ENCODE measurements around the gene SLC44A2.

Gene SLC44A2
- total RNA-seq = 122 to 165 reads per million in 2 donors

DNA sequence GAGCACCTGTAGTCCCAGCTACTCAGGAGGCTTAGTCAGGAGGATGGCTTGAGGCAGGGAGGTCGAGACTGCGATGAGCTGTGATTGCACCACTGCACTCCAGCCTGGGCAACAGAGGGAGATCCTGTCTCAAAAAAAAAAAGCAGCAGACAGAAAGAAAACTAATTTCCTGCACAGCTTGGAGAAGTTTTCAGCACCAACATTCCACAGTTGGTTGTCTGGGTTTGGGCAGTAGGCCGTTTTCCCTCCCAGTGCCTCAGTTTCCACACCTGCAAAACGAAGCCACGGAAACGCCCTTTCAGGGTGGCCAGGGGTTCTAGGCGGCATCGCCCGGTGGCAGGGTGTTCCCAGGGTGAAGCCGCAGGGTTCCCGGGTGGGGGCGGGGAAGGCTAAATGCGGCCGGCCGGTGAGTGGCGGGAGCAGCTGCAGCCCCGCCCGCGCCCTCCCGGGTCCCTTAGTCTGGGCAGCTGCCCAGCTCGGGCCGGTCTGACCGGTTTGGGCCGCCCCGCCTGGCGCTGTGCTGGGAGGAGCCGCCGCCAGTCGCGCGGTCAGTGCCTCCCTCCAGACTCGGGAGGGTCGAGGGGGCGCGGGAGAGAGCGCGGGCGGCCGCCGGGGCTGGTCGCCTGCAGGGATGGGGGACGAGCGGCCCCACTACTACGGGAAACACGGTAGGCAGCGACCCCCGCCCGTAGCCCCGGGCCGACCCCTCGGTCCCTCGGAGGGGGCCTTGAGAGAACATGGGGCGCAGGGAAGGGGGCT lies at the start of gene SLC44A2:
TSS of gene SLC44A2 (plus strand) at position 551 of the 759 bp plus-strand sequence. CDS start at position 632, 81 bp downstream.
- DNase-seq = no peak

DNA sequence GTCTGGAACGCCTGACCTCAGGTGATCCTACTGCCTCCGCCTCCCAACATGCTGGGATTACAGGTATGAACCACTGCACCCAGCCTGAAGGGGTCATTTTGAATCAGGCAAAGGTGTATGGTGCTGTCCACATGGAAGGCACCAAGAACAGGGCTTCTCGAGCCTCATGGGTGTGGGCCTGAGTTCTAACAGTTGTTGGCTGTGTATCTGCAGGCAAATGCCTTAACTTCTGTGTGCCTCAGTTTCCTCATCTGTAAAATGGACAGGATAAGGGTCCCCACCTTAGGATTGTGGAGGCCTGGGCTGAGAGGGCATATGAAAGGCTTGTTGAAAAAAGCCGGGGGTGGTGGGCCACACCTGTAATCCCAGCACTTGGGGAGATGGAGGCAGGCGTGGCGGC lies 47.4 kb upstream of the SLC44A2 start:
- no peak for DNase-seq

DNA sequence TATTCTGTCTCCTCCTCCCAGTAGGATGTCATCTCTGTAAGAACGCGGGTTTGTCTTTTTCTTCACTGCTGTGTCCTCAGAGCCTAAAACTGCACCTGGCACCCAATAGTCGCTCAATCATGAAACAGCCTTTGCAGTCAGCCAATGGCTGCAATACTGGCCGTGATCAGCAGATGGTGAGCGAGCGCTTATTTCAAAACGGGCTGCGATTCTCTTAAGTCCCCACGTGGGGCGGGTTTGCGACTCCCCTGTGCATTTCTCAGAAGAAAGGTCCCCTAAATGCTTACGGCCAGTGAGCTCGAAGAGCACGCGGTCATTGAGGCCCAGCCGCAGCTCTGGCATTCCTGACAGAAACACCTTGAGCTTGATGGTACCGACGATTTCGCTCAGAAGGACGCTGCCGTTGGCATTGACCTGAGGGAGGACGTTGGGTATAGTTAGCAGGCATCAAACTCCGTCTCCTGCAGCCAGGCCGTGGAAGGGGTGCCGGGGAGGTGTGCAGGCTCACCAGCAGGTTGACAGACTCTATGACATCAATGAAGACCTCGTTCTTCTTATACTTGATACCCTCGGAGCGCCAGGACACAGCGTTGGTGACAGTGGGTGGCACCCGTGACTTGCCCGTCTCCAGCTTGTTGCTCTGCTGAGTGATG lies 44.2 kb upstream of the SLC44A2 start:
- DNase-seq = no peak

DNA sequence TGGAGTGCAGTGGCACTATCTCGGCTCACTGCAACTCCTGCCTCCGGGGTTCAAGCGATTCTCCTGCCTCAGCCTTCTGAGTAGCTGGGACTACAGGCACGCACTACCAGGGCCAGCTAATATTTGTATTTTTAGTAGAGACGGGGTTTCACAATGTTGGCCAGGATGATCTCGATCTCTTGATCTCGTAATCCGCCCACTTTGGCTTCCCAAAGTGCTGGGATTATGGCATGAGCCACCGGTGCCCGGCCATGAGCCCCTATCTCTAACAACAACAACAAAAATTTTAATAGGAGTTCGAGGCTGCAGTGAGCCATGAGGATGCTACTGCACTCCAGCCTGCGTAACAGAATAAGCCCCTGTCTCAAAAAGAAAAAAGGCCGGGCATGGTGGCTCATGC lies 43.3 kb upstream of the SLC44A2 start:
- no peak for DNase-seq

DNA sequence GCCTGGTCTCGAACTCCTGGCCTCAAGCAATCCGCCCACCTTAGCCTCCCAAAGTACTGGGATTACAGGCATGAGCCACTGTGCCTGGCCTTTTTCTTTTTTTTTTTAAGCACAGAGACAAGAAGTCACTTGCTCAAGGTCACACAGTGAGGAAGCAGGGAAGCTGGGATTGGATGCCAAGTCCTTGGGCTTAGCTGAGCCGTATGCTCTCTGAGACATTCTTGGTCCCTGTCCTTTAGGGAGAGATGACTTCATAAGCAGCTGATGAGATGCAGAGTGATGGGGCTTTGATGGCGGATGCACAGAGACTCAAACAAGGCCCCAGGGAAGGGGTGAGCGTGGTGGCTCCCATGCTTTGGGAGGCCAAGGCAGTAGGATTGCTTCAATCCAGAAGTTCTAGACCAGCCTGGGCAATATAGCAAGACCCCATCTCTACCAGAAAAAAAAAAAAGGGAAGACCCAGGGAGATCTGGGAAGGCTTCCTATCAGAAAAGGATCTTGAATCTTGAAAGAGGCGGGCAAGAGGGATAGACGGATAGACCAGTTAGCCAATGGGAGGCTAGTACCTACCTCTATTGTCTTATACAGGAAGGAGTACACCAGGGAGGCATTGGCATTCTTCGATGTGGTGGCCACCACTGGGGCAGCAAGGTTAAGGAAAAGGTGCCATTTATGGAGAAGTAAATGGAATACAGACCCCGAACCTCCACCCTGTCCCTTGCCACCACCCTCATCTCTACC lies 42.1 kb upstream of the SLC44A2 start:
- no peak for DNase-seq

- DNase-seq = no peak
Measured at GRCh38 chr19:10586396-10586795, 39.0 kb upstream of the SLC44A2 start.

GRCh38 chr19:10587022-10587838 lies 38.1 kb upstream of the SLC44A2 start, which contains the start of gene AP1M2:
TSS of gene AP1M2 (minus strand) at chr19:10587312. CDS start at chr19:10587231, 81 bp downstream.
- DNase-seq = no peak

DNA sequence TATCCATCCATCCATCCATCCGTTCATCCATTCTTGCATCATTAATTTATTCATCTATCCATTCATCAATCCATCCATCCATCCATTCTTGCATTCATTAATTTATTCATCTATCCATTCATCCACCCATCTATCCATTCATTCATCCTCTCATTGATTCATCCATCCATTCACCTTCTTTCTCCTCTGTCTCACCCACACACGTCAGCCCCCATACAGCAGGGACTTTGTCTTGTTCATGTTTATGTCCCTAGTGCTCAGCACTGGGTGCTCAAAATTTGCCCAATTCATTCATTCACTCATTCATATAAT lies 37.6 kb upstream of the SLC44A2 start:
- no peak for DNase-seq

- DNase-seq = no peak
Measured at GRCh38 chr19:10593148-10593547, 32.2 kb upstream of the SLC44A2 start.

DNA sequence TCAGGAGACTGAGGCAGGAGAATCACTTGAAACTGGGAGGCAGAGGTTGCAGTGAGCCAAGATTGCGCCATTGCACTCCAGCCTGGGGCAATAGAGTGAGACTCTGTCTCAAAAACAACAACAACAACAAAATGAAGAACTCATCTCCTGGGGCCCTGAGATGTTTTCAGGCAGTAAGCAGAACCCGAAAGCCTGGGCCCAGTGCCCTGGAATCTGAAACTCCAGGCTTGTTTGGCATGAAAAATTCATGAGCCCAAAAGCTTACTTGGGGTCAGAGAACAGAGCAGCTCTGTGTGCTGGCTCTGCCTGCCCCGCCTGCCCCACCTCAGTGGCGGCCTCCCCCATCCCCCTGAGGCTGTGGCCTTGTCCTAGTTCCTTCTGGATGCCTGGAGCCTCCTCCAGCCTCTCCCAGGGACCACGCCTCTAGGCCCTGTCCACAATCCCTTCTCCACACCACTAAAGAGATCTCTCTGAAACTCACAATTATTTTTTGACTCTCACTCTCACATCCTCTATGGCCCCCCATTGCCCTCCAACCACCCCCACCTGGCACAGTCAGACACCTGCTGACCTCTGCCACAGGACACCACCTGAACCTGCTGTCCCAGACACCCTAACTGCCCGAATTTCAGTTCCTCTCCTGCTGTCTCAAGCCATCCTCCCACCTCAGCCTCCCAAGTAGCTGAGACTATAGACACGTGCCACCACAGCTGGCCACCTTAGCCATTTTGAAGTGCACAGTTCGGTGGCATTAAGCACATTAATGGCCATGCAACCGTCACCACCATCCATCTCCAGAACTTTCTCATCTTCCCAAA lies 31.3 kb upstream of the SLC44A2 start:
- DNase-seq = no peak

DNA sequence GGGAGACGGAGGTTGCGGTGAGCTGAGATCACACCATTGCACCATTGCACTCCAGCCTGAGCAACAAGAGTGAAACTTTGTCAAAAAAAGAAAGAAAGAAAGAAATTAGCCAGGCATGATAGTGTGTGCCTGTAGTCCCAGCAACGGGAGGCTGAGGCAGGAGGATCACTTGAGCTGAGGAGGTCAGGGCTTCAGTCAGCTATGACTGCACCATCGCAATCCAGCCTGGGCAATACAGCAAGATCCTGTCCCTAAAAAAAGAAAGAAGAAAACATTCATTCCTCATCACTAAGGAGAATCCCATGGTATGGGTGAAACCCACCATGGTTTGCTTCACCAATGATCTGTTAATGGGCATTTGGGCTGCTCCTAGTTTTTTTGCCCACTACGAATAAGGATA lies 25.2 kb upstream of the SLC44A2 start:
- no peak for DNase-seq

DNA sequence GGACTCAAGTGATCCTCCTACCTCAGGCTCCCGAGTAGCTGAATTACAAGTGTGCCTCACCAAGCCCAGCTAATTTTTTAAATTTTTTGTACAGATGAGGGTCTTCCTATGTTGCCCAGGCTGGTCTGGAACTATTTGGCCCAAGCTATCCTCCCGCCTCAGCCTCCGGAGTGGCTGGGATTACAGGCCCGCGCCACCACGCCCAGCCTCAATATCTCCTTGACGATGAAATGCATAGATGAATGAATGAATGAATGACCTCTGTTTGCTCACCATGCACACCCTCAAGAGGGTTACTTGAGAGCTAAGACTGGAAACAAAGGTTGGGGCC lies 23.4 kb upstream of the SLC44A2 start:
- DNase-seq = no peak

- DNase-seq = peak; percentile 80
Measured at GRCh38 chr19:10602330-10603083, 22.8 kb upstream of the SLC44A2 start.

DNA sequence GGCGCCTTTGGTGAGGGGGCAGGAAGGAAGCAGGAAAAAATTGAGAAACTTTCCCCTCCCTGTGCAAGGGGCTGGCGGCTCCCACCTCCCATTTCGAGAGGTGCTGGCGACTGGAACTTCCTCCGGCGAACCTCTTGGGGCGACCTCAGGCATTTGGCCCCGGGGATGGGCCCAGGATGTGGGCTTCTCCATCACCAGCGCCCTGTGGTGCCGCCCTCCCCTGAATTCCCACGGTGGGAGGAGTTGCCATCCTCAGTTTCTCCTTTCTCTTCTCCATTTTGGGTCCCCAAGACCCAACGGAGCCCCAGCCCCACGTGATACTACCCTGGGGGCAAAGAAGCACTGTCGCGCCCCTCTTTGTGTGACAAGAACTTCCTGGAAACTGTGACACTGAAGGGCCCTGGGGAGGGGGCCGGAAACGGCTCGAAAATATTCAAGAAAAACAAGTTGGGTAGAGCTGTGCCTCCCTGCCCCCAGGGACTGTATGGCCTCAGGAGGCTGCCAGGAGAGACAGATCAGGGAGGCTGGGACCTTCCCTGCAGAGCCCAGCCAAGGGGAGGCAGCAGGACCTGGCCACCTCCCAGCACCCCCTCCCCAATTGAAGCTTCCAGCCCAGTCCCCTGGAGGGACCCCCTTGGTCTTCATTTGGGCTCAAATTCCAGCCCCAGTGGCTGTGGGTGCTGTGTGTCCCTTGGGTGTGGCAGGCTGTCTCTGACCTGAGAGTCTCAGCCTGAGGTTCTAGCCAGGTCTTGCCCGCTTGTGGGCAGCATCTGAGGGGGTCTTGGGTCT lies 22.1 kb upstream of the SLC44A2 start:
- DNase-seq = no peak

- DNase-seq = no peak
Measured at GRCh38 chr19:10603873-10604459, 21.4 kb upstream of the SLC44A2 start.

- no peak for DNase-seq
Measured at GRCh38 chr19:10604460-10604980, 20.8 kb upstream of the SLC44A2 start.

- DNase-seq = no peak
Measured at GRCh38 chr19:10611907-10612306, 13.4 kb upstream of the SLC44A2 start.

DNA sequence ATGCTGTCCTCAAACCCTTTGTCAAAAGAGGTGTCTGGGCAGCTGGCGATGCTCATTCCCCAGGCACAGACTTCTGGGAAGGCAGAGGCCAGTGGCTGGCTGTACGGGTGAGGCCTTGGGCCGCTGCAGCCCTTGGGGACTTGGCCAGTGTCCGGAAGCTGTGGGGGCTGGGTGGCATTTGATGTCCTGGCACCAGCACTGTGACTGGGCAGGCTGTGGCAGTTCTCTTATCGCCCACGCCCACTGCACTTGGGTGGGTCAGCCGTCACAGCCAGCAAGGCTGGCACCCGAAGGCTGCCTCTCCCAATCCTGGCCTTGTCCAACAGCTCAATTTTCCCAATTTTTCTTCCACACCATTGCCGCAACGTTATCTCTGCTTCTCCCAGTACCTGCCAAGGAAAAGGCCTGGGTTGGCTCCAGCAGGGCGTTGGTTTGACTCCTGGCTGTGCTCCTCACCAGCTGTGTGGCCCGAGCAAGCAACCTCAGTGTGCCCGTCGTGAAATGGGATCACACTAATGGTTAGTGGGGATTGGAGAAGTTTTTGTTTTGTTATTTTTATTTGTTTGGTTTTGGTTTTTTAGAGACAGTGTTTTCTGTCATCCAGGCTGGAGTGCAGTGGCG lies 12.7 kb upstream of the SLC44A2 start:
- no peak for DNase-seq

GRCh38 chr19:10615429-10616023 lies 9.8 kb upstream of the SLC44A2 start:
- no peak for DNase-seq

Data from activated gamma-delta T cell (primary cell).